Endothelial cell of umbilical vein (primary cell): ENCODE measurements around the gene VIPR1. TPM values are rescaled to one million over a fixed set of nuclear protein-coding genes. Genes with fewer than 3 reads are reported as not detected.

ENCODE experiments used
- BruUV-seq: library from RNA; stranded (reverse); fragments of 400-500 nt; replicated peaks from 2 replicates; lab custom pipeline; 2021; lab: Mats Ljungman, UMichigan
- CTCF ChIA-PET: fragments of 300-600, 350-600 bp; sonication (Branson Sonifier 250); formaldehyde crosslinking; loops from one replicate; lab custom pipeline; 2021; ENCODE audit warnings: antibody characterized with exemption, inconsistent platforms; lab: Charles Lee
- POLR2A ChIA-PET: fragments of 300-600, 350-600 bp; sonication (Branson Sonifier 250); formaldehyde crosslinking; loops from one replicate; lab custom pipeline; 2021; ENCODE audit warnings: antibody characterized with exemption, inconsistent platforms; lab: Charles Lee
- DNase-seq: peaks from one replicate; pipeline ENCODE4 v3.0.0-alpha.2; 2011; ENCODE audit warnings: low read depth, low spot score
- FAIRE-seq: peaks from 2 replicates; lab custom pipeline; 2011; peaks lifted over from hg19 to GRCh38; lab: Jason Lieb, UNC
- H2AFZ ChIP-seq: 2 replicates; pipeline ENCODE4 v1.6.0; 2012; ENCODE audit warnings: low read depth, low read length, control low read depth, inconsistent platforms
- H3K27ac ChIP-seq: 2 replicates; pipeline ENCODE4 v1.5.1; 2011; ENCODE audit warnings: low read depth, mild to moderate bottlenecking, control low read depth, low read length, moderate library complexity; ENCODE audit not compliant: insufficient read depth
- H3K27me3 ChIP-seq, 2 experiments: 2 replicates each; pipeline versions ENCODE4 v1.6.0 to v1.6.1; 2011; ENCODE audit warnings: low read length in 2 of 2, mixed read lengths in 1 of 2; ENCODE audit not compliant: control insufficient read depth in 2 of 2, insufficient read depth in 2 of 2
- H3K36me3 ChIP-seq, 2 experiments: 2 replicates in 1 of 2; 3 replicates in 1 of 2; pipeline ENCODE4 v1.5.1; 2011; ENCODE audit warnings: low read length in 2 of 2, mild to moderate bottlenecking in 1 of 2, moderate library complexity in 1 of 2; ENCODE audit not compliant: control insufficient read depth in 2 of 2, insufficient read depth in 2 of 2; ENCODE audit errors: extremely low read depth in 1 of 2
- H3K4me1 ChIP-seq: 3 replicates; pipeline ENCODE4 v1.5.1; 2011; ENCODE audit warnings: mild to moderate bottlenecking, low read length; ENCODE audit not compliant: control insufficient read depth, insufficient read depth; ENCODE audit errors: extremely low read depth
- H3K4me2 ChIP-seq: 2 replicates; pipeline ENCODE4 v1.6.1; 2011; ENCODE audit warnings: low read length, control low read depth, mixed read lengths; ENCODE audit not compliant: insufficient read depth
- H3K4me3 ChIP-seq, 3 experiments: fragments of 200-600 bp in 1 of 3; sonication (generic), shearing (Covaris generic) in 1 of 3; replicated peaks in 1 of 3; 2 replicates each; pipeline ENCODE4 v1.5.1; 2011 to 2016; ENCODE audit warnings: control low read depth in 3 of 3, low read length in 3 of 3, mild to moderate bottlenecking in 2 of 3, inconsistent platforms in 1 of 3, low read depth in 1 of 3, moderate library complexity in 1 of 3; ENCODE audit not compliant: insufficient read depth in 1 of 3
- H3K79me2 ChIP-seq: 2 replicates; pipeline ENCODE4 v1.6.0; 2012; ENCODE audit warnings: low read length, inconsistent platforms; ENCODE audit not compliant: control insufficient read depth, insufficient read depth
- H3K9ac ChIP-seq: replicated peaks from 2 replicates; pipeline ENCODE3; 2011; ENCODE audit warnings: low read length, control low read depth; ENCODE audit not compliant: insufficient read depth; ENCODE audit errors: extremely low read depth
- H3K9me1 ChIP-seq: replicated peaks from 3 replicates; pipeline ENCODE4 v1.6.0; 2011; ENCODE audit warnings: mild to moderate bottlenecking, low read length; ENCODE audit not compliant: control insufficient read depth, insufficient read depth; ENCODE audit errors: extremely low read depth
- H3K9me3 ChIP-seq: replicated peaks from 2 replicates; pipeline ENCODE4 v1.5.1; 2012; ENCODE audit warnings: low read length, inconsistent platforms; ENCODE audit not compliant: control insufficient read depth, insufficient read depth
- H4K20me1 ChIP-seq: replicated peaks from 2 replicates; pipeline ENCODE3; 2011; ENCODE audit warnings: mild to moderate bottlenecking, low read length; ENCODE audit not compliant: control insufficient read depth, insufficient read depth; ENCODE audit errors: extremely low read depth
- EZH2 ChIP-seq: IDR thresholded peaks from 2 replicates; pipeline ENCODE4 v1.6.1; 2012; ENCODE audit warnings: borderline replicate concordance, low read depth, mild to moderate bottlenecking, moderate library complexity, low read length, inconsistent platforms; ENCODE audit not compliant: severe bottlenecking
- FOS ChIP-seq: IDR thresholded peaks from 2 replicates; pipeline ENCODE4 v1.6.1; 2011; ENCODE audit warnings: mild to moderate bottlenecking, low read length, moderate library complexity, borderline replicate concordance; ENCODE audit not compliant: insufficient read depth
- GATA2 ChIP-seq: IDR thresholded peaks from 2 replicates; pipeline ENCODE4 v1.7.0; 2011; ENCODE audit warnings: low read depth, mild to moderate bottlenecking, moderate library complexity, mixed read lengths, low read length; ENCODE audit not compliant: insufficient read length, insufficient read depth
- JUN ChIP-seq: IDR thresholded peaks from 2 replicates; pipeline ENCODE4 v1.6.1; 2011; ENCODE audit warnings: borderline replicate concordance, low read depth; ENCODE audit not compliant: insufficient read length, insufficient read depth
- MYC ChIP-seq: IDR thresholded peaks from one replicate; pipeline ENCODE4 v1.6.1; 2011; ENCODE audit warnings: mild to moderate bottlenecking, low read depth, low read length
- POLR2A ChIP-seq: IDR thresholded peaks from 2 replicates; pipeline ENCODE4 v1.6.1; 2012; ENCODE audit warnings: low read depth, mild to moderate bottlenecking, control low read depth, low read length
- POLR2AphosphoS5 ChIP-seq: IDR thresholded peaks from 2 replicates; pipeline ENCODE4 v1.6.1; 2012; ENCODE audit warnings: low read depth, mild to moderate bottlenecking, control low read depth, low read length, moderate library complexity; ENCODE audit not compliant: insufficient read depth
- dilution Hi-C: fragments of 300-500 bp; cut with MboI; formaldehyde crosslinking; loops from one replicate; pipeline ENCODE4 v1.15.0; 2019; ENCODE audit warnings: low sequenced_read_pairs; ENCODE audit not compliant: extremely low pct_ligation_motif_present
- intact Hi-C: fragments of 100-400 bp; cut with micrococcal nuclease; formaldehyde crosslinking; loops from one replicate; pipeline ENCODE4 v1.10.0; 2022
- polyA plus RNA-seq, 4 experiments: library from polyadenylated mRNA; depleted of rRNA in 3 of 4; stranded (reverse) in 3 of 4; unstranded in 1 of 4; fragments of >200 nt; gene quantifications; 2 replicates each; pipeline versions ENCODE4 v1.2.1 to v1.2.3, GENCODE V29; 2011 to 2012; ENCODE audit warnings: missing spikeins in 1 of 4
- total RNA-seq: library from RNA; stranded (reverse); gene quantifications from 2 replicates; pipeline ENCODE4 v1.2.3, GENCODE V29; 2021
- TF ChIP-seq, protein P1 (sequence below), 2 donors: IDR thresholded peaks; 1 replicate in 1 of 2; 2 replicates in 1 of 2; pipeline ENCODE4 v1.5.1; 2011; ENCODE audit warnings: low read length in 2 of 2, mild to moderate bottlenecking in 2 of 2, moderate library complexity in 2 of 2, control low read depth in 1 of 2, inconsistent platforms in 1 of 2, low read depth in 1 of 2; ENCODE audit not compliant: insufficient read depth in 1 of 2; ENCODE audit errors: extremely low read depth in 1 of 2
- TF ChIP-seq, protein P2 (sequence below): IDR thresholded peaks from 2 replicates; pipeline ENCODE4 v1.6.1; 2011; ENCODE audit not compliant: insufficient read depth, insufficient read length

VIPR1 gene
- total and polyA plus RNA-seq, 2 donors (not counting 3 experiments of a cell fraction or from before 2014, with no cell fraction given), result 3.8 to 4.7 TPM

DNA sequence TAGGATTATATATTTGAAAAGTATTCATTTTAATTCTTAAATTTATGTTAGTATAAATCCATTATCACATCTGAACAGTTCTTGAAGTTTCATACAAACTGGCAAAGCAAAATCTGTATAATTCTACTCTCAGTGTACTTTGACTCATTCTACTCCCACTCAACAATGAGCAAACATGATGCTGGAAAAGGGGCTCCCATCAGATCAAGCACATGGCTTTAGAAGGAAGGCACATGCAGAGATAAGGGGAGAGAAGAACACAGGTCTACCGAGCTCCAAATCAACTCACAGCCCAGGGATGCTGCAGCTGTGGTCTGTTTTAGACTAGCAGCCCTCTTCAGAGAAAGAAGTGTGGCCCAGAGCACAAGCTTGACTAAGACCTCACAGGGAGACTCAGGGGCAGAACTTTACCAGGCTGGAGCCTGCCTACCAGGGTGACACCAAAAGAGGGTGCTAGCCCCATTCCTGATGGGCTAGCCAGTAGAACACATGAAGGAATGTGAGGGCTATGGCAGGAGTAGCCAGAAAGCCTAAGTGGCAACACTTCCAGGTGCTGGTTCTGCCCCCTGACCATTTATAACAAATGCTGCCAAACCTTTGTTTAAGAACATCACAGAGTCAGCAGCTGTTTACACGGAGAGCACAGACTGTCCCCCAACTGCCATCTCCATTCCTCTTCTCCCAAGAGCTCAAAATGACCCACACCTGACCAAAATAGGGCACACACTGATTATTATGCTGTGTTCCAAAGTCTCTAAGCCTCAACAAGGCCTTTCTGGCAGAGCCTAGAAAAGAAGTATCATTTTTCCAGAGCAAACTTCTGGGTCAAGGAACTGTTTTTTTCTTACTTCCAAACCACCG is 59.8 kb downstream of the VIPR1 start:
- TF ChIP-seq MYC (no peak), POLR2AphosphoS5 (no peak), JUN (no peak), POLR2A (no peak), FOS (no peak), GATA2 (no peak), EZH2 (no peak)
- TF ChIP-seq, protein P1, sequence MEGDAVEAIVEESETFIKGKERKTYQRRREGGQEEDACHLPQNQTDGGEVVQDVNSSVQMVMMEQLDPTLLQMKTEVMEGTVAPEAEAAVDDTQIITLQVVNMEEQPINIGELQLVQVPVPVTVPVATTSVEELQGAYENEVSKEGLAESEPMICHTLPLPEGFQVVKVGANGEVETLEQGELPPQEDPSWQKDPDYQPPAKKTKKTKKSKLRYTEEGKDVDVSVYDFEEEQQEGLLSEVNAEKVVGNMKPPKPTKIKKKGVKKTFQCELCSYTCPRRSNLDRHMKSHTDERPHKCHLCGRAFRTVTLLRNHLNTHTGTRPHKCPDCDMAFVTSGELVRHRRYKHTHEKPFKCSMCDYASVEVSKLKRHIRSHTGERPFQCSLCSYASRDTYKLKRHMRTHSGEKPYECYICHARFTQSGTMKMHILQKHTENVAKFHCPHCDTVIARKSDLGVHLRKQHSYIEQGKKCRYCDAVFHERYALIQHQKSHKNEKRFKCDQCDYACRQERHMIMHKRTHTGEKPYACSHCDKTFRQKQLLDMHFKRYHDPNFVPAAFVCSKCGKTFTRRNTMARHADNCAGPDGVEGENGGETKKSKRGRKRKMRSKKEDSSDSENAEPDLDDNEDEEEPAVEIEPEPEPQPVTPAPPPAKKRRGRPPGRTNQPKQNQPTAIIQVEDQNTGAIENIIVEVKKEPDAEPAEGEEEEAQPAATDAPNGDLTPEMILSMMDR (IDR thresholded peaks at IDR 0.05; ENCODE audit: extremely low read depth in 1 of 2, insufficient read depth in 1 of 2, low read depth in 1 of 2, low read length in 2 of 2), result no peak
- TF ChIP-seq, protein P2, sequence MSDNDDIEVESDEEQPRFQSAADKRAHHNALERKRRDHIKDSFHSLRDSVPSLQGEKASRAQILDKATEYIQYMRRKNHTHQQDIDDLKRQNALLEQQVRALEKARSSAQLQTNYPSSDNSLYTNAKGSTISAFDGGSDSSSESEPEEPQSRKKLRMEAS, result no peak
- no peak overlapping the region for H3K9ac ChIP-seq
- H3K36me3 ChIP-seq, result peaks cover 19 to 23% of the 10 kb centered on the region in 2 experiments
- H2AFZ ChIP-seq, result no peak overlapping the region
- H3K79me2 ChIP-seq, result peaks cover 3% of the 10 kb centered on the region
- no peak for DNase-seq
- no peak overlapping the region for H3K4me2 ChIP-seq
- BruUV-seq, result no TSS peak
- intact Hi-C loops, result no loop called here
- no peak overlapping the region for H3K4me3 ChIP-seq
- H3K27me3 ChIP-seq, result no peaks in the 10 kb centered on the region
- no peaks in the 10 kb centered on the region for H4K20me1 ChIP-seq
- no peak for FAIRE-seq
- no peaks in the 10 kb centered on the region for H3K9me3 ChIP-seq
- no peaks in the 10 kb centered on the region for H3K4me1 ChIP-seq
- H3K9me1 ChIP-seq, result no peaks in the 10 kb centered on the region
- dilution Hi-C loops, result no loop called here
- ChIA-PET POLR2A (no interaction called here), CTCF (interaction anchor here (1.1 to 2.0 kb wide), 2 partner anchors 15 to 23 kb away, joined by 3 to 6 read pairs; no protein-coding TSS in a partner anchor)
- no peak overlapping the region for H3K27ac ChIP-seq
